Stimulated activated CD4-positive, alpha-beta T cell treated with anti-CD3 and anti-CD28 coated beads, Interleukin-4, amount 100 ng/mL, for 48 hours (primary cell): Measurements from ENCODE around the gene SLC25A10.

Experiments
- DNase-seq, 2 donors: peaks; one replicate each; pipeline ENCODE4 v3.0.0-alpha.2; 2020; ENCODE audit warnings: low read depth in 2 of 2

Gene SLC25A10

GRCh38 chr17:81705518-81706231 lies 6.4 kb upstream of the SLC25A10 start:
- DNase-seq: no peak

- no peak for DNase-seq
These were observed 5.9 kb upstream of the SLC25A10 start for GRCh38 chr17:81706232-81706611.

- no peak for DNase-seq
These were observed 5.1 kb upstream of the SLC25A10 start for GRCh38 chr17:81706757-81707624.

- DNase-seq: no peak
These were observed 4.1 kb upstream of the SLC25A10 start for GRCh38 chr17:81707725-81708646.

DNA sequence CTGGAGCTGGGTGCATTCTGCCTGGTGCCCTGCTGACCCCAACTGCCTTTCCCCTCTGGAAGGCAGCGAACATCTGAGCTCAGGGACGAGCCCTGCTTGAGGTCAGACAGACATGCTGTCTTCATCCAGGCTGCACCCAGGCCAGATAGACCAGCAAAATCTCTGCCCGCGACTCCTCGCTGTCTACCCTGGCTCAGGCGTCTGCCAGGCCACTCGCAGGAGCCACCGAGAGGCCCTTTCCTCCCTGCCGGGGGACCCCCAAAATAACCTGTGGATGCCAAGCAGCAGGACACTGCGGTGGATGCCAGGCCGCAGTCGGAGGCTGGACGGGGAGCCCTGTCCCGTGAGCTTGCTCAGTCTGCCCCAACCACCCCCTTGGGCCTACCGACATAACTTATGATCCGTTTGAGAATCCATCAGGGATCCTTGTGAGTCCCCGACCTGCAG lies 3.3 kb upstream of the SLC25A10 start:
- DNase-seq: no peak

GRCh38 chr17:81710514-81711308 lies 1.4 kb upstream of the SLC25A10 start:
- no peak for DNase-seq

DNA sequence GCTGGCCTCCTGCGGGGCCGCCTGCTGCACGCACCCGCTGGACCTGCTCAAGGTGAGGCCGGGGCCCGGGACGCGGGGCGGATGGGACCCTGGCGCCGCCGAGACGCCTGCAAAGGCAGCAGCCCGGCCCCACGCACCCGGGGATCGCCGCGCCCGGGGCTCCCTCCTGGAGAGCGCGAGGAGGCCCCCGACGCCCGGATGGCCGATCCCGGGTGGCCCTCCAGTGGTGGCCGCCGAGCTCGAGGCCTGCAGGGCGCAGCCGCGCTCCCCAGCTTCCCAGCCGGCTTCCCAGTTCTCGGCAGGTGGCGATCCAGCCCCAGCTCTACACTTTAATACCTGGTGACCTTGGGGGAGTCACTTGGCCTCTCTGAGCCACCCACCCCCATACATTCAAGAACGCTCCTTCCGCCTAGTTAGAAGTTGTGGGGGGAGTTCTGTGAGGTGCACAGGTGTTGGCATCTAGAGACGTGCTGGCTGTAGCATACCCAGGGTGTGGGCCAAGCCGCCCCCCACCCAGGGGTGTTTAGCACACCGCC lies 452 bp downstream of the SLC25A10 start:
- no peak for DNase-seq

GRCh38 chr17:81713004-81713555 lies 996 bp downstream of the SLC25A10 start:
- no peak for DNase-seq

GRCh38 chr17:81713556-81714411 lies 1.7 kb downstream of the SLC25A10 start:
- DNase-seq: no peak

DNA sequence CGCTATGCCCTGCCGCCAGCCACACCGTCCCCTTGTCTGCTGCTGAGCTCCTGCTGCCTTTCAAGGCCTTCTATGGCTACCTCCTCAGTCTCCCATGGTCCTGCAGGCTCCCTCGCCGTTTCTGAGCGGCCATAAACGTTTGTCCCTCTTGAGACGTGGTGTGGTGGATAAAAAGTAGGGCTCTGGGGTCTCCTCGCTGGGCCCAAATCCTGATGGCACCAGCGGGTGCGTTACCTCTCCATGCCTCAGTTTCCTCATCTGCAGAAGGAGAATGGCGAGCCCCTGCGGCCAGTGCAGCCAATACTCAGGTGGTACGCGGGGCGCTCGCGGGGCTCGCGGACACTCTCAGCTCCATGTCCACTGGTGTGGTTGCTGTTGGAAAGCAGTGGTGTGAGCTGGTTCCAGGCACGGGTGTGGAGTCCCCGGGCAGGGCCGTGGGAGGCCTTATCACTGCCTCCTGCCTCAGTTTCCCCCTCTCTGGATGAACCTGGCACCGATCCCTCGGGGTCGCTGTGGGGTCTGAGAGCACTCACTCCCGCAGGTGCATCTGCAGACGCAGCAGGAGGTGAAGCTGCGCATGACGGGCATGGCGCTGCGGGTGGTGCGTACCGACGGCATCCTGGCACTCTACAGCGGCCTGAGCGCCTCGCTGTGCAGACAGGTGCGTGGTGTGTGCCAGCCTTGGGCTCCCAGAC lies 2.5 kb downstream of the SLC25A10 start:
- DNase-seq: no peak

- DNase-seq: no peak
These were observed 3.2 kb downstream of the SLC25A10 start for GRCh38 chr17:81715107-81715871.

GRCh38 chr17:81715872-81716673 lies 4.0 kb downstream of the SLC25A10 start:
- DNase-seq: no peak

- no peak for DNase-seq
These were observed 4.6 kb downstream of the SLC25A10 start for GRCh38 chr17:81716674-81716996.

GRCh38 chr17:81717049-81717765 lies 5.1 kb downstream of the SLC25A10 start:
- no peak for DNase-seq

DNA sequence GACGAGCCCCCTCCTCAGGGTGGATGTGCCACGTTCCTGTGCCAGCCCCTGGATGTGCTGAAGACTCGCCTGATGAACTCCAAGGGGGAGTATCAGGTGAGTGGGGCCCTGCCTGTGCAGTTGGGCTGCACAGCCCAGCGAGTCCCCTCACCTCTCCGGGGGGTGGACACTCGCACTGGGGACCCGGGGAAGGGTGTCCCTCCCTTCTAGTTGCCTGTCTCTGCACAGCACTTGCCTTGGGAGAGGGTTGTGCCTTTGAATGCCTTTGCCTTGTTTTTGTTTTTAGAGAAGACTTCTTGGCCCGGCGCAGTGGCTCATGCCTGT lies 5.6 kb downstream of the SLC25A10 start:
- no peak for DNase-seq

DNA sequence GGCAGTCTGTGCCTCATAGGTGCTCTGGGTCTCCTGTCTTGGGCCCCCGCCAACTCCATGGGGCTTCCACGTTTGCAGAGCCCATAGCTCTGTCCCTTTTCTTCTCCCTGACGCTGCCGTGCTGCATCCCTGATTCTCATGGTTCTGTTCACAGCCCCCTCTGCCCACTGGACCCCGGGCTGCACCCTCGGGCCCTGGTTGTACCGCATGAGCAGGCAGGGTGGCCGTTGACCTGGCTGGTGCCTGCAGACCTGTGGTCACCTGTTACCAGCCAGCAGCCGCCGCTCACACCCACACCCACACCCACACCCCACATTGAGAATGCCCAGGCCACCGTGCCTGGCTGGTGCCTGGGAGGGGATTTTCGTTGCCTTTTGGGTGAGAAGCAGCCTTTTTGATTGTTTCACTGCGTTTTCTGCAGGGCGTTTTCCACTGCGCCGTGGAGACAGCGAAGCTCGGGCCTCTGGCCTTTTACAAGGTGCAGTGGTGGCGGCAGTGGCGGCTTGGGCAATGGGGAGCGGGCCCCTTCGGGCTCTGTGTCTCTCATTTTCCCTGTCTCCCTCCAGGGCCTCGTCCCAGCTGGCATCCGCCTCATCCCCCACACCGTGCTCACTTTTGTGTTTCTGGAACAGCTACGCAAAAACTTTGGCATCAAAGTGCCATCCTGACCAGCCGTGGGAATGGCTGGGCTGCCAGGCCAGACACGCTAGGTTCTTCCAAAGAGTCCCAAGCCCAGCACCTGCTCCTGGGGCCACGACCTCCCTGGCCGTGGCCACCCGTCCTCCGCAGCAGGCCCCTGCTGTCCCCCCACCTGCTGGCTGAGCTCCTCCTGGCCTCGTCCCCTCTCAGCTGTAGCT lies 7.6 kb downstream of the SLC25A10 start:
- DNase-seq: no peak
